ENCODE results near the gene CHID1.

Gene CHID1

DNA sequence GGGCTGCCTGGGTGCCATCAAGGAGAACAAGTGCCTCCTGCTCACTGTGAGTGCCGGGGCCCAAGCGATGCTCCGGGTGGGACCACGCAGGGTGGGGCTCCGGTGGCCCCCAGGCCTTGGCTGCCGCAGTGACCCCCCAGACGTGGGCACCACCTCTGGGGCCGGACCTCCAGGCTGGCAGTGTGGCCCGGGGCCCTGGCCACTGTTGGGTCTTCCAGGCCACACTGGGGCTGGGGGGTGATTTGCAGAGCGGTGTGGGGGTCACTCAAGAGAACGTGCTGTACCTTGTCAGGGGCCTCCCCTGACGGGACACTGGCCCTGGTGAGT is 48.0 kb downstream of the CHID1 start:
- Histone ChIP-seq H3K27me3 (ENCODE audit: control insufficient read depth, insufficient read depth, low read length) (no peaks in the 10 kb centered on the region), H3K36me3 (ENCODE audit: control insufficient read depth, insufficient read depth, low read length) (peaks cover 10% of the 10 kb centered on the region), H3K4me3 (ENCODE audit: low read depth, low read length) (no peak overlapping the region; the same call in 1 of the 2 replicates), H3K27ac (ENCODE audit: low read depth, low read length) (peak overlapping the region; percentile 86), H3K9me3 (ENCODE audit: control insufficient read depth, insufficient read depth, low read length) (no peaks in the 10 kb centered on the region), H3K9ac (ENCODE audit: low read depth, low read length) (no peak overlapping the region), H3K4me1 (ENCODE audit: control insufficient read depth, insufficient read depth, low read length) (peaks cover 20% of the 10 kb centered on the region)

DNA sequence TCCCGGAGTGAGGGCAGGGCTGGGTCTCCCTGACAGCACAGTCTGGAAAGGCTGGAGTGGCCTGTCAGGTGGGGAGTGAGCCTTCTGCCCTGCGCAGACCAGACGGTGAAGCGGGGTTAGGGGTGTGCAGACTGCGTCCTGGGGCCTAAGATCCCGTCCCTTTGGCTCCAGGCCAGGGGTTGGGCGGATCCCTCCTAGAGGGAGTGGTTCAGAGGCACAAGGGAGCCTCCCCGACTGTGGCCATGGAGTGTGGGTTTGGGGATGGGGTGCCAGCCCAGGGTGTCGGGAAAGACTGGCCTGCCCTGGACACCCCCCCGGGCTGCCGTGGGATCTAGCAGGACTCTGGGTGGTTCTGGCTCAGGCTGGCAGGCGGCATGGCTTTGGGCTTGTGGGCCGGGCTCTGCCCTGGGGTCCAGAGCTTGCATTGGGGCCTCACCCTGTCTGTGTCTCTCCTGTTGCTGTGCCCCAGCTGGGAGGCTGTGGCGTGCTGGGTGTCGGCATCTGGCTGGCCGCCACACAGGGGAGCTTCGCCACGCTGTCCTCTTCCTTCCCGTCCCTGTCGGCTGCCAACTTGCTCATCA is 48.4 kb downstream of the CHID1 start:
- Histone ChIP-seq H3K9me3 (ENCODE audit: control insufficient read depth, insufficient read depth, low read length) (no peaks in the 10 kb centered on the region), H3K9ac (ENCODE audit: low read depth, low read length) (no peak overlapping the region)

DNA sequence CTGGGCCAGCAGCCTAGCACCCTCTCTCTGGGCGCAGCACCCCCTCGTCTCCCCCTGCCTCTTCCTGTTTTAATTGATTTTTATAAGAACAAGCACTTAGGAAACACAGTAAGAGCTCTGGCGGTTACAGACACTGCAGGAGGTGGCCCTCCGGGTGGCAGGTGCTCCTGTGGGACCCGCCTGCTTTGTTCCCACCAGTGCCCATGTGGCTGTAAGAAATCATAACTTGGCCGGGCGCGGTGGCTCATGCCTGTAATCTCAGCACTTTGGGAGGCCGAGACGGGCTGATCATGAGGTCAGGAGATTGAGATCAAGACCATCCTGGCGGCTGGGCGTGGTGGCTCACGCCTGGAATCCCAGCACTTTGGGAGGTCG is 49.5 kb downstream of the CHID1 start:
- Histone ChIP-seq H3K9ac (ENCODE audit: low read depth, low read length) (no peak overlapping the region), H3K9me3 (ENCODE audit: control insufficient read depth, insufficient read depth, low read length) (no peaks in the 10 kb centered on the region), H3K36me3 (ENCODE audit: control insufficient read depth, insufficient read depth, low read length) (peaks cover 6% of the 10 kb centered on the region; the same call in 1 of the 2 replicates), H3K4me1 (ENCODE audit: control insufficient read depth, insufficient read depth, low read length) (peaks cover 27% of the 10 kb centered on the region), H3K27ac (ENCODE audit: low read depth, low read length) (no peak overlapping the region), H3K4me3 (ENCODE audit: low read depth, low read length) (no peak overlapping the region), H3K27me3 (ENCODE audit: control insufficient read depth, insufficient read depth, low read length) (no peaks in the 10 kb centered on the region)

More for the DNA sequence above, 48.4 kb downstream of the CHID1 start:
- Histone ChIP-seq H3K27ac (ENCODE audit: low read depth, low read length) (peak overlapping the region; percentile 50), H3K27me3 (ENCODE audit: control insufficient read depth, insufficient read depth, low read length) (no peaks in the 10 kb centered on the region), H3K4me1 (ENCODE audit: control insufficient read depth, insufficient read depth, low read length) (peaks cover 20% of the 10 kb centered on the region), H3K4me3 (ENCODE audit: low read depth, low read length) (no peak overlapping the region), H3K36me3 (ENCODE audit: control insufficient read depth, insufficient read depth, low read length) (peaks cover 10% of the 10 kb centered on the region)

DNA sequence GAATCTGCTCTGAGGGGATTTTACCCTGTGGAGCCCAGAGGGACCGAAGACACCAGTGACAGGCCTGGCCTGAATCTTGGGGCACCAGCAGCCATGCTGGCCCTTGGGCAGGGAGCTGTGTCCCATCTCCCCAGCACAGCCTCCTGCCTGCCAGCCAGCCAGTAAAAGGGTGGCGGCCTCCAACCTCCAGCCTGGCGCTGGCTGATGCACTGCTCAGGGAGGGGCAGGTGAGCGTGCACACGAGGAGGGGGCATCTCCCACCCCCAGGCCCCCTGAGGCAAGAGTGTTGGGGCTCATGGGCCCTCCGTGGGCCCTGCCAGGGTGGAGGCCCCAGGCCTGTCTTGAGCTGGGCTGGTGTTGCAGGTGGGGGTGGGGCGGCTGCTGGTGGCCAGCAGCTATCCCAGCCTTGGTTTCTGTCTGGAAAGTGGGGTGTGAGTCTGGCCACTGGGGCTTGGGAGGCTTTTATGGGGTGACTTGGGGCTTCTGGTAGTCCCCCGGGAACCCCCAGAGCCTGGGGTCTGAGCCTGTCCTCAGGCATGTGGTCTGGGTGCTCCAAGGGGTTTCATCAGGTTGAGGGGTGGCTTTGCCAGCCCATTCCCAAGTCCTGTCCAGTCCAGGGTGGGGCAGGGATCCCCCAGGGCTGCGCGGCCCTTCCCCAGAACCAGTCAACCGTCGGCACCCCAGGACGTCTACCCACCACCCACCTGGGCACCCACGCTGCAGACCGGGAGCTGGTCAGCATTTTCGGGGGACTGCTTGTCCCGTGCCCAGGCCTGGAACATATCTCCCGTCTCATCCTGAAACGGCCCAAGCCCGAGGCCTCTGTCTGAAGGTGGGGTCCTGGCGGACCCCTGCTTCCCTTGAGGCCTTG is 50.1 kb downstream of the CHID1 start:
- H3K9ac ChIP-seq (ENCODE audit: low read depth, low read length), result no peak overlapping the region

DNA sequence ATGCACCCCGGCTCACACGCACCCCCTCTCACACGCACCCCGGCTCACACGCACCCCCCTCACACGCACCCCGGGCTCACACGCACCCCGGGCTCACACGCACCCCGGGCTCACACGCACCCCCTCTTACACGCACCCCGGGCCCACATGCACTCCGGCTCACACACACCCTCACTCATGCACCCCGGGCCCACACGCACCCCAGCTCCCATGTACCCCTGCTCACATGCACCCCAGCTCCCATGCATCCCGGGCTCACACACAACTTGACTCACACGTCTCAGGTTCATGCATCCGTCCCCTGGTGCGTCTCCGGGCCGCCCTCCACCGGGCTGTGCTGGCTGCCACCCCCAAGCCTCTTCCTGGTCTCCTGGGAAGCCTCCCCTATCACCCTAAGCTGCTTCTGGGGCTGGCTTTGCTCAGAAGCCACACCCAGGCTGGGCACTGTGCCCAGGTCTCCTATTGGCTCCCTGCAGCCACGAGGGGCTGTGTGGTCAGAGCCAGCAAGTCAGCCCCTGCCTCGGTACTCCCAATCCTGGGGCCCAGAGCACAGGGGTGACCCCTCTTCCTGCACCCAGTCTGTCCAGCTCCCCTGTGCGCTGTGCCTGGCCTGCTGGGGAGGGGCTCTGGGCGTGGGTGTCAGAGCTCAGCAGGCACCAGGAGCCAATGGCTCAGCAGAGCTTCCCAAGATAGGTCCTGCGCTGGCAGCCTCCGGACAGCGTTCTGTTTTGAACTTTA is 51.0 kb downstream of the CHID1 start:
- Histone ChIP-seq H3K36me3 (ENCODE audit: control insufficient read depth, insufficient read depth, low read length) (no peaks in the 10 kb centered on the region), H3K4me3 (ENCODE audit: low read depth, low read length) (no peak overlapping the region), H3K27ac (ENCODE audit: low read depth, low read length) (no peak overlapping the region), H3K9ac (ENCODE audit: low read depth, low read length) (no peak overlapping the region), H3K9me3 (ENCODE audit: control insufficient read depth, insufficient read depth, low read length) (no peaks in the 10 kb centered on the region), H3K27me3 (ENCODE audit: control insufficient read depth, insufficient read depth, low read length) (no peaks in the 10 kb centered on the region), H3K4me1 (ENCODE audit: control insufficient read depth, insufficient read depth, low read length) (peaks cover 30% of the 10 kb centered on the region)

More for the DNA sequence above, 50.1 kb downstream of the CHID1 start:
- no peaks in the 10 kb centered on the region for H3K9me3 ChIP-seq (ENCODE audit: control insufficient read depth, insufficient read depth, low read length)
- H3K36me3 ChIP-seq (ENCODE audit: control insufficient read depth, insufficient read depth, low read length), result no peaks in the 10 kb centered on the region
- no peak overlapping the region for H3K27ac ChIP-seq (ENCODE audit: low read depth, low read length)
- H3K4me3 ChIP-seq (ENCODE audit: low read depth, low read length), result no peak overlapping the region
- H3K4me1 ChIP-seq (ENCODE audit: control insufficient read depth, insufficient read depth, low read length), result peaks cover 30% of the 10 kb centered on the region
- no peaks in the 10 kb centered on the region for H3K27me3 ChIP-seq (ENCODE audit: control insufficient read depth, insufficient read depth, low read length)

DNA sequence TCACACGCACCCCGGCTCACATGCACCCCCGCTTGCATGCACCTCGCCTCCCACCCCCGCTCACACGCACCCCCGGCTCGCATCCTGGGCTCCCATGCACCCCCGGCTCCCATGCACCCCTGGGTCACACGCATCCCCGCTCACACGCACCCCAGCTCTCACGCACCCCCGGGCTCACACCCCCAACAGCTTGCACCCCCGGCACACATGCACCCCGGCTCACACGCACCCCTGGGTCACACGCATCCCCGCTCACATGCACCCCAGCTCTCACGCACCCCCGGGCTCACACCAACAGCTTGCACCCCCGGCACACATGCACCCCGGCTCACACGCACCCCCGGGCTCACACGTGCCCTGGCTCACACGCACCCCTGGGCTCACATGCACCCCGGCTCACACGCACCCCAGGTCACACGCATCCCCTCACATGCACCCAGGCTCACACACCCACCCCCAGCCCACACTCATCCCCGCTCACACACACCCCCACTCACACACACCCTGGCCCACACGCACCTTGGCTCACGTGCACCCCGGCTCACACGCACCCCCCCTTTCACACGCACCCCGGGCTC is 51.8 kb downstream of the CHID1 start:
- Histone ChIP-seq H3K27me3 (ENCODE audit: control insufficient read depth, insufficient read depth, low read length) (no peaks in the 10 kb centered on the region), H3K4me1 (ENCODE audit: control insufficient read depth, insufficient read depth, low read length) (peaks cover 30% of the 10 kb centered on the region), H3K4me3 (ENCODE audit: low read depth, low read length) (no peak overlapping the region), H3K9me3 (ENCODE audit: control insufficient read depth, insufficient read depth, low read length) (no peaks in the 10 kb centered on the region), H3K9ac (ENCODE audit: low read depth, low read length) (no peak overlapping the region), H3K36me3 (ENCODE audit: control insufficient read depth, insufficient read depth, low read length) (no peaks in the 10 kb centered on the region), H3K27ac (ENCODE audit: low read depth, low read length) (no peak overlapping the region)

DNA sequence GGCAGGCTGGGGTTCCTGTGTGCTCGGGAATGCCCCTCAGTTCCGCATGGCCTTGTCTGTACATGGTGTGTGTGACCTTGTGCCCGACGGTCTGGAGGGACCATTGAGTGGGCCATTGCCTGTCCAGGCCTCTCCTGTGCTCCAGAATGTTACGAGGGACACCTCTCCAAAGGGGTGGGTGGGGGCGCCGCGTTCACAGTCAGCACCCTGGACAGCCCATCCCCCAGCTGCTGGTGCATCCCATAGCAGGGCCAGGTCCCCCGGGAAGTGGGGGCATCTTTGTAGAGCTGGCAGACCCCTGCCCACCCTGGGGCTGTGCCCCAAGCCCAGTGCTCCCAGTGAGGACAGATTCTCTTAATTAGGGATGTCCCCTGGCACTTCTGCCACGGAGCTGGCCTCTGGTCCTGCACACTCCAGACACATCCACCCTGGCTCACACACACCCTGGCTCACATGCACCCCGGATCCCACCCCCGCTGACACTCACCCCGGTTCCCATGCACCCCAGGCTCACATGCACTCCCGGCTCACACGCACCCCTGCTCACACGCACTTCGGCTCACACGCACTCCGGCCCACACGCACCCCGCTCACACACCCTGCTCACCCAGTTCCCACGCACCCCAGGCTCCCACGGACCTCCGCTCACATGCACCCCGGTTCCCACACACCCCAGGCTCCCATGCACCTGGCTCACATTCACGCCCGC is 52.4 kb downstream of the CHID1 start:
- Histone ChIP-seq H3K9ac (ENCODE audit: low read depth, low read length) (no peak overlapping the region), H3K27ac (ENCODE audit: low read depth, low read length) (no peak overlapping the region), H3K27me3 (ENCODE audit: control insufficient read depth, insufficient read depth, low read length) (no peaks in the 10 kb centered on the region), H3K4me1 (ENCODE audit: control insufficient read depth, insufficient read depth, low read length) (peaks cover 23% of the 10 kb centered on the region), H3K9me3 (ENCODE audit: control insufficient read depth, insufficient read depth, low read length) (no peaks in the 10 kb centered on the region), H3K4me3 (ENCODE audit: low read depth, low read length) (no peak overlapping the region), H3K36me3 (ENCODE audit: control insufficient read depth, insufficient read depth, low read length) (no peaks in the 10 kb centered on the region)

GRCh38 chr11:856397-856796 is 54.2 kb downstream of the CHID1 start:
- Histone ChIP-seq H3K27ac (ENCODE audit: low read depth, low read length) (no peak overlapping the region), H3K9ac (ENCODE audit: low read depth, low read length) (no peak overlapping the region), H3K36me3 (ENCODE audit: control insufficient read depth, insufficient read depth, low read length) (no peaks in the 10 kb centered on the region), H3K4me1 (ENCODE audit: control insufficient read depth, insufficient read depth, low read length) (peaks cover 10% of the 10 kb centered on the region), H3K4me3 (ENCODE audit: low read depth, low read length) (no peak overlapping the region), H3K9me3 (ENCODE audit: control insufficient read depth, insufficient read depth, low read length) (no peaks in the 10 kb centered on the region), H3K27me3 (ENCODE audit: control insufficient read depth, insufficient read depth, low read length) (no peaks in the 10 kb centered on the region)

- Histone ChIP-seq H3K4me1 (ENCODE audit: control insufficient read depth, insufficient read depth, low read length) (peaks cover 10% of the 10 kb centered on the region), H3K27ac (ENCODE audit: low read depth, low read length) (no peak overlapping the region), H3K9ac (ENCODE audit: low read depth, low read length) (no peak overlapping the region), H3K4me3 (ENCODE audit: low read depth, low read length) (no peak overlapping the region), H3K36me3 (ENCODE audit: control insufficient read depth, insufficient read depth, low read length) (no peaks in the 10 kb centered on the region), H3K27me3 (ENCODE audit: control insufficient read depth, insufficient read depth, low read length) (no peaks in the 10 kb centered on the region), H3K9me3 (ENCODE audit: control insufficient read depth, insufficient read depth, low read length) (no peaks in the 10 kb centered on the region)
Observed at GRCh38 chr11:855796-856195, 54.8 kb downstream of the CHID1 start.

DNA sequence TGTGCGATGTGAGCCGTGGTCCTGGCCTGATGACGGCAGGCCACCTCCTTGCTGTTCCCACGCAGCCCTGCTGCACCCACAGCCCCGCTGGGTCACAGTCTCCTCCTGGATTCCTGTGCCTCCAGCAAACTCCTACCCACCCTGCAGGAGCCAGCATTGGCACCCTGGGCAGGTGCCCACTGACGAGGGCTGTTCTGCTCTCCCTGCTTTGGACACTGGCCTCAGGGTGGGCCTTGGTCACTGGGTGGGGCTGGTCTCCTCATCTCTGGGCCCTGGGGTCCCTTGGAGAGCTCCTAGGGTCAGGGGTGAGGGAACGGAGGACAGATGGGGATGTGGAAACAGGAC is 55.3 kb downstream of the CHID1 start:
- Histone ChIP-seq H3K4me3 (ENCODE audit: low read depth, low read length) (no peak overlapping the region), H3K4me1 (ENCODE audit: control insufficient read depth, insufficient read depth, low read length) (peaks cover 10% of the 10 kb centered on the region), H3K27ac (ENCODE audit: low read depth, low read length) (no peak overlapping the region), H3K9ac (ENCODE audit: low read depth, low read length) (no peak overlapping the region), H3K27me3 (ENCODE audit: control insufficient read depth, insufficient read depth, low read length) (peaks cover 3% of the 10 kb centered on the region; the same call in 1 of the 2 replicates), H3K9me3 (ENCODE audit: control insufficient read depth, insufficient read depth, low read length) (no peaks in the 10 kb centered on the region), H3K36me3 (ENCODE audit: control insufficient read depth, insufficient read depth, low read length) (no peaks in the 10 kb centered on the region)

Measured in HUES48 (cell line).